ENCODE results near the gene KRTAP5-3.
"Not testable (repeated sequence)": the region's sequence is repeated elsewhere in the genome, so short reads cannot be mapped to it uniquely, and the experiment has no call there.

KRTAP5-3 gene

DNA sequence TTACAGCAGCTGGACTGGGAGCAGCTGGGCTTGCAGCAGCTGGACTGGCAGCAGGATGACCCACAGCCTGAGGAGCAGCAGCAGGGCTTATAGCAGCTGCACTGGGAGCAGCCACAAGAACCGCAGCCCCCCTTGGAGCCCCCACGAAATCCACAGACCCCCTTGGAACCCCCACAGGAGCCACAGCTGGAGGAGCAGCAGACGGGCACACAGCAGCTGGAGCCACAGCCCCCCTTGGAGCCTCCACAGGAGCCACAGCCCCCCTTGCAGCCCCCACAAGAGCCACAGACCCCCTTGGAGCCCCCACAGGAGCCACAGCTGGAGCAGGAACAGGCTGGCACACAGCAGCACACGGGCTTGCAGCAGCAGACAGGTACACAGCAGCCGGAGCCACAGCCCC, 362 bp downstream of the KRTAP5-3 start:
- DNase-seq: not testable (repeated sequence)

DNA sequence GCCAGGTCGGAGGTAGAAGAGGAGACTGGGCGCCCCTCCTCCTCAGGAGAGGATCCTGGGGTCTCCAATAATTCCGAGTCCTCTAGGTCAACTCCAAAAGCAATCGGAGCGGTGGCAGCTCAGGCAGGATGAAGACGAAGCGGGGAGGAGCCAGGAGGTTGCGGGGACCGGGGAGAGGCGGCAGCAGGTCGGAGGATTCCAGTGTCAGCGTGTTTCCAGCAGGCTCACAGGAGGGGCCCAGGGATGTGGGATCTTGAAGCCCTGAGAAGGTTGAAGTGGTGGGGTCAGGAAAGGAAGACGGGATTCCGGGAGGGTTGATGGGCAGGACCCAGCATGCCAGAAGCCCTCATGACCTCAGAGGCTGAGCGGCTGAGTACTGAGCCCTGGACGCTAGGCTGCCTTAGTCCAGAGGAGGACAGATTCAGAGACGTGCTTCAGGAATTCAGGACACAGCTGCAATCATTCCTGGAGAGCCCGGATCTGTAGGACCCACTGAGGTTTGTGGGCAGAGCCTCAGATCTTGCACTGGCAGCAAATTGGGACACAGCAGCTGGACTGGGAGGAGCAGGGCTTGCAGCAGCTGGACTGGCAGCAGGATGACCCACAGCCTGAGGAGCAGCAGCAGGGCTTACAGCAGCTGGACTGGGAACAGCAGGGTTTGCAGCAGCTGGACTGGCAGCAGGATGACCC, 962 bp downstream of the KRTAP5-3 start:
- peak; percentile 68 for DNase-seq

- DNase-seq: not testable (repeated sequence)
These were observed 2.3 kb downstream of the KRTAP5-3 start for GRCh38 chr11:1605923-1606322.

DNA sequence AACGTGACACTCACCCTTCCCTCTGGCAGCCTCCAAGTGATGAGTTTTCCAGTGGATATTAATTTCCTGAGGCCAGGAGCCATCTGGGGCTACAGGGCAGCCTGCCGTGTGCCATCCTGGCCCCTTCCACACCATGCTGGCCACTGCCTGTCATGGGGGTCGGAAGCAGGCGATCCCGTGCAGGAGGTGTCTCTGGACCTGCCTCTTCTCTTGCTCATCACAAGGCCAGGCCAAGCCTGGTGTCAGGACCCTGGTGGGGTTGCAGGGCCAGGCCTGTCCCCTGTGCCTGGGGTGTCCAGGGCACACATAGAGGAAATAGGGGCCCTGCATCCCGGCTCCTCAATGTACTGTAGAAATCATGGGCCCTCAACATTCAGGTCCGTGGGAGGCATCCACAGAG, 3.6 kb downstream of the KRTAP5-3 start:
- DNase-seq: no peak

DNA sequence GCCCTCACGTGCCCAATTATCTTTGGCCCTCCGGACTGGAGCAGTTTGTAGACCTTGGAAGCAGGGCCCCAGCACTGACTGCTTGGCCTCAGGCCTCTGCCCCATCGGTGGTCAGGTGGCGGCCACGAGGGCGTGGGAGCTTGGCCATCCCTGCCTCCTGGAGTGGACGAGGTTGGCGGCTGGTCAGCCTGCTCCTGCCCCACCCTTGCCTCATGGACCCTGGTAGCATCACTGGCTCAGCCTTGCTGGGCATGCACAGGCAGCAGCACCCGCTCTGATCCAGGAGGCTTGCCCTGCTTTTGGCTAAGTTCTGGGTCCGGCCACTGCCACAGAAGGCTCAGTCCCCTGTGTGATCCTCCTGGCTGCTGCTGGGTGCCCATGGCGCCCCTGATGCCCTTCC, 4.1 kb downstream of the KRTAP5-3 start:
- no peak for DNase-seq

DNA sequence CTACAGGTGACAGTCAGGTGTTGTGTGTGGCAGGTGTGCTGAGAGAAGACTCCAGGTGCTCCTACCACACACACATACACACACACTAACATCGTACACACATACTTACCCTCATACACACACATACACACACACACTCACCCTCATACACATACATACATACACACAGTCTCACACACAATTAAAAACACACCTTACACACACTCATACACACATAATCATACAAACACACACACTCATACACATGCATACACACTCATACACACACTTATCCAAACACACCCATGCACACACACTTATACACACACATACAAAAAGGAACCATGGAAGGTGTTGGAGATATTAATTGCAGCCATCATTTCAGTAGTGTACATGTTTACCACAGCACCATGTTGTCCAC, 4.6 kb downstream of the KRTAP5-3 start:
- DNase-seq: no peak

DNA sequence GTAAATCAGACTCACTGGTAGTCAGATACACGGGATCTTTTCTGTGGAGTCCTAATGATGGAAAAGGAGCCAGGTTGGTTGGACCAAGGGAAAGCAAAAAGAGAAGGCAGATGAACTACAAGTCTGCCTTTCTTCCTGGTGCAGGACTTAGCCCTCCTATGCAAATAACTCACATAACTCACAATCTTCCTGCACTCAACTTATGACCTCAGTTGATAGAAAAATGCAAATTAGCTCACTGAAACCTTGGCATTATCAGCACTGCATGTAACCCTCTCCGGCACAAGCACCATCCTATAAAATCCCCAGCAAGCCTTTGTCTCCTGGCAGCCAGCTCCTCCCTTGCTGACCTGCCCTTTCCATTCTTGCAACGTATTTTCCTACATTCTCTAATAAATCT, 6.6 kb downstream of the KRTAP5-3 start:
- DNase-seq: not testable (repeated sequence)

DNA sequence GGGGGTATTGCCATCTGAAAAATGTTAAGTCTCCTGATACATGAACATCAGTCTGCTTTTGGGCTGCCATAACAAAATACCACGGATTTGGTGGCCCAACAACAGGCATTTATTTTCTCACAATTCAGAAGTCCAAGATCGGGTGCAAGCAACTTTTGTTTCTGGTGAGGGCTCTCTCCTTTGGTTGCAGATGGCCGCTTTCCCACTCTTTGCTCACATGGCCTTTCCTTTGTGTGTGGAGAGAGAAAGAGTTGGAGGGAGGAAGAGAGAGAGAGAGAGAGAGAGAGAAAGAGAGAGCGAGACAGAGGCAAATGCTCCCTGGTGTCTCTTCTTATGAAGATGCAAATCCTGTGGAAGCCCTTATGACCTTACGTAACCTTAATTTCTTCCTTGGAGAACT, 7.6 kb downstream of the KRTAP5-3 start:
- DNase-seq: no peak

DNA sequence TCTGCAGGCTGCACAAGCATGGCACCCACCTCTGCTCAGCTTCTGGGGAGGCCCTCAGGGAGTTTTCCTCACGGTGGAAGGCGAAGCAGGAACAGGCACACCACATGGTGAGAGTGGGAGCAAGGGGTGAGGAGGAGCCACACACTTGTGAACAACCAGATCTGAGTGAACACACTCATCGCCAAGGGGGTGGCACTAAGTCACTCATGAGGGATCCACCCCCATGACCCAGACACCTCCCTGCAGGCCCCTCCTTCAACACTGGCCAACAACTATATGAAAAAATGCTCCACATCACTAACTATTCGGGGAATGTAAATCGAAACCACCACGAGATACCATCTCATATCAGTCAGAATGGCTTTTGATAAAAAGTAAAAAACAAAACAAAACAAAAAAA, 9.4 kb downstream of the KRTAP5-3 start:
- DNase-seq: no peak

GRCh38 chr11:1598406-1598805, 9.9 kb downstream of the KRTAP5-3 start:
- DNase-seq: not testable (repeated sequence)

DNA sequence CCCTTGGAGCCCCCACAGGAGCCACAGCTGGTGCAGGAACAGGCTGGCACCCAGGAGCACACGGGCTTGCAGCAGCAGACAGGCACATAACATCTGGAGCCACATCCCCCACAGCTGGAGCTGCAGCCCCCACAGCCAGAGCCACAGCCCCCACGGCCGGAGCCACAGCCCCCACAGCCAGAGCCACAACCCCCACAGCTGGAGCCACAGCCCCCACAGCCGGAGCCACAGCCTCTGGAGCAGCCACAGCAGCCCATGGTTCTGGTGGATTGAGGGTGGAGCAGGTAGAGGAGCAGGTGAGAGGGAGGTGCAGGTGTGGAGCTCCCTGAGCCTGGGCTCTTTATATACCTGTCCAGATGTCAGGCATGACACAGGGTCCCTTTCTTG, 10.3 kb downstream of the KRTAP5-3 start, which contains the start of gene KRTAP5-2:
TSS of gene KRTAP5-2 (minus strand) at position 301 of the 387 bp plus-strand sequence. CDS start at position 257, 44 bp downstream.
- DNase-seq: no peak

GRCh38 chr11:1597331-1597993, 10.8 kb downstream of the KRTAP5-3 start:
- DNase-seq: no peak

- DNase-seq: not testable (repeated sequence)
These were observed 11.6 kb downstream of the KRTAP5-3 start for GRCh38 chr11:1596576-1597121.

DNA sequence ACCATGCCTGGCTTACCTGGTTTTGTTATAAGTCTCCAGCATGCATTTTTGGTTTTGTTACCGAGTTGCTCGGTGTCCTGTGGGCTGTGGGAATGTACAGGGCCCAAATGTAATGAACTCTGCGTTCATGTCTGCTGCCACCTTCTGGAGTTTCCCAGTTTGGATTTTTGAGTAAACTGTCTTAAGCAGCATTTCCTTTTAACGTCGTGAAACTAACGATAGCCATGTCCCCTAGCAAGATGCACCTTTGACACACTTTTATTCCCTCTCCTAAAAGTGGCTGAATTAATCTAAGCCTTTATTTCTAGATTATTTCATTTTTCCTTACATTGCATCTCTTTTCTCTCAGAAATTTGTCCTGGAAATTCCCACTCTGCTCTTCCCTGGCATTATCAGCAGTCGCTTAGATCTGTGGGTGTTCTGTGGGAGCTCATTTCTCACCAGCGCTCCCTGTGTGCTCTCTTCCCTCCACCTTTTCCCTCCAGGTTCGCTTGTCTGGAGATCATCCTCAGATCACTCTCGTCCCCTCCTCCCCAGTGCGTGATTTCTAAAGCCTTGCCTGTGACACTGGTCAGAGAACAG, 12.2 kb downstream of the KRTAP5-3 start:
- not testable (repeated sequence) for DNase-seq

DNA sequence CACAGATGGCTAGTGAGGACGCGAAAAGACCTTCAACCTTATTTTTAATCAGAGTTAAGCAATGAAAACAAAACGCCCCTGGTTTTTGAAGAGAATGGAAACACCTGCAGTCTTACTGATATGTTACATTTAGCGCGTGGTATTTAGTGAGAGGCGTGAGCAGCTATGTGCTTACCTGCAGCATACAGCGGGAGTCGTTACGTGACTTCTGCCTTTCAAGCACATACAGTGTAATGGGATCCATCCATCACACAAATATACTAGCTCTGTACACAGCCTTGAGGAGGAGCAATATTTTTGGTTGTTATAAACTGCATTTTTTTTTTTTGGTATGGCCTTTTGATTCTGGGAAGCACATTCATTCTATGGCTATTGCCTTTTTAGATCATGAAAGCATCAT, 15.6 kb downstream of the KRTAP5-3 start:
- no peak for DNase-seq

DNA sequence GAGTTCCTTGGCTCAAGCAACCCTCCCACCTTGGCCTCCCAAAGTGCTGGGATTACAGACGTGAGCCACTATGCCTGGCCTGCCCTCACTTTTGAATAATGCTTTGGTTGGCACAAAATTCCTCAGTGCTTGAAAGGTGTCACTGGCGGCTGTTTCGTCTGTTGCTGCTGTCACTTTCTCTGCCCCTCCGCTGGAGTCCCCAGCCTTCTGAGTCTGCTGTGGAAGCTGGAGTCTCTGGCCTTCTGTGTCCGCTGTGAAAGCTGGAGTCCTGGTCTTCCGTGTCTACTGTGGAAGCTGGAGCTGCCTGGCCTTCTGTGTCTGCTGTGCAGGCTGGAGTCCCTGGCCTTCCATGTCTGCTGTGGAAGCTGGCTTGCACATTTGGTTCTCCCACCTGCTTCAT, 18.3 kb downstream of the KRTAP5-3 start:
- DNase-seq: no peak

GRCh38 chr11:1589191-1589963, 18.9 kb downstream of the KRTAP5-3 start:
- DNase-seq: not testable (repeated sequence)

DNA sequence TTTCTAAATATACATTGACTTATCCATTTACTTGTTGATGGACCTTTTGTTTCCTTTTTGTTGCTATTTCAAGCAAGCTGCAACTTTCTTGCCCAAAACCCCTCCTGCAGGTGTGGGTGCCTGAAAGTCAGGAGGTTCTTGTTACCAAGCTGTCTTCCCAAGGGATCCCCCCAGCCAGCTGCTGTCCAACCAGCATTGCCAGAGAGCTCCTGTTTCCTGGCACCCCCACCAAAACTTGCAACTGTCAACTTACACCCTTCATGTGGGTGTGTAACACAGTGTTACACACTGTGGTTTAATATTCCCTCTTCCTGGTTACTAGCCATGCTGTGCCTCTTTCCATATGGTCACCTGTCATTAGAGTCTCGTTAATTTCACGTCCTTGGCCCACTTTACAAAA, 21.6 kb downstream of the KRTAP5-3 start:
- DNase-seq: no peak

DNA sequence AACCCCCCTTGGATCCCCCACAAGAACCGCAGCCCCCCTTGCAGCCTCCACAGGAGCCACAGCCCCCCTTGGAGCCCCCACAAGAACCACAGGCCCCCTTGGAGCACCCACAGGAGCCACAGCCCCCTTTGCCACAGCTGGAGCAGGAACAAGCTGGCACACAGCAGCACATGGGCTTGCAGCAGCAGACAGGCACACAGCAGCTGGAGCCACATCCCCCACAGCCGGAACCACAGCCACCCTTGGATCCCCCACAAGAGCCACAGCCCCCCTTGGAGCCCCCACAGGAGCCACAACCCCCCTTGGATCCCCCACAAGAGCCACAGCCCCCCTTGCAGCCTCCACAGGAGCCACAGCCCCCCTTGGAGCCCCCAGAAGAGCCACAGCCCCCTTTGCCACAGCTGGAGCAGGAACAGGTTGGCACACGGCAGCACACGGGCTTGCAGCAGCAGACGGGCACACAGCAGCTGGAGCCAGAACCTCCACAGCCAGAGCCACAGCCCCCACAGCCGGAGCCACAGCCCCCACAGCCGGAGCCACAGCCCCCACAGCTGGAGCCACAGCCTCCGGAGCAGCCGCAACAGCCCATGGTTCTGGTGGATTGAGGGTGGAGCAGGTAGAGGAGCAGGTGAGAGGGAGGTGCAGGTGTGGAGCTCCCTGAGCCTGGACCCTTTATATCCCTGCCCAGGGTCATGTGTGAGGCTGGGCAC, 23.4 kb downstream of the KRTAP5-3 start, which contains the start of gene KRTAP5-1:
TSS of gene KRTAP5-1 (minus strand) at position 623 of the 710 bp plus-strand sequence. CDS start at position 589, 34 bp downstream.
- peak; percentile 32 for DNase-seq

DNA sequence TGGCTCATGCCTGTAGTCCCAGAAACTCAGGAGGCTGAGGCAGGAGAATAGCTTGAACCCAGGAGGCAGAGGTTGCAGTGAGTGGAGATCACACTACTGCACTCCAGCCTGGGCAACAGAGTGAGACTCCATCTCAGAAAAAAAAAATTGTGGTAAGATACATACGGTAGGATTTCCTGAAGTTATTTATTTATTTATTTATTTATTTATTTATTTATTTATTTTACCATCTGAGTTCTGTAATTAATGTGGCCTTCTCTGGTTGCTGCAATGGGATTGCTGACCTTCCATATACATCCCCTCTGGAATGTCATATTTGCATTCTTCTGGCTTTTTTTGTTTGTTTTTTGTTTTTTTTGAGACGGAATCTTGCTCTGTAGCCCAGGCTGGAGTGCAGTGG, 25.4 kb downstream of the KRTAP5-3 start:
- not testable (repeated sequence) for DNase-seq

- no peak for DNase-seq
These were observed 26.3 kb downstream of the KRTAP5-3 start for GRCh38 chr11:1581976-1582375.

DNA sequence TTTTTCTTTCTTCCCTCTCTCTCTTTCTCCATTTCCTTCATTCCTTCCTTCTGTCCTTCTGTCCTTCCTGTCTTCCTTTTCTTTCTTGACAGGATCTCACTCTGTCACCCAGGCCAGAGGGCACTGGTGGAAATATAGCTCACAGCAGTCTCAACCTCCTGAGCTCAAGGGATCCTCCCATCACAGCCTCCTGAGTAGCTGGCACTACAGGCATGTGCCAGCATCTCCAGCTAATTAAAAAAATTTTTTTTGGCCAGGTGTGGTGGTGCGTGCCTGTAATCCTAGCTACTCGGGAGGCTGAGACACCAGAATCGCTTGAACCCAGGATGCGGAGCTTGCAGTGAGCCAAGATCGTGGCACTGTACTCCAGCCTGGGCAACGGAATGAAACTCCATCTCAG, 31.4 kb downstream of the KRTAP5-3 start:
- DNase-seq: no peak

Data from islet precursor cell (in vitro differentiated cells).